LNCAP (cell line): Measurements from ENCODE around the gene PHACTR1.

ENCODE experiments used
- TF ChIP-seq, protein P1 (sequence below): fragments of 450-650 bp; IDR thresholded peaks from 2 replicates; pipeline ENCODE4 v1.5.1; 2017; ENCODE audit warnings: mild to moderate bottlenecking

Gene PHACTR1

DNA sequence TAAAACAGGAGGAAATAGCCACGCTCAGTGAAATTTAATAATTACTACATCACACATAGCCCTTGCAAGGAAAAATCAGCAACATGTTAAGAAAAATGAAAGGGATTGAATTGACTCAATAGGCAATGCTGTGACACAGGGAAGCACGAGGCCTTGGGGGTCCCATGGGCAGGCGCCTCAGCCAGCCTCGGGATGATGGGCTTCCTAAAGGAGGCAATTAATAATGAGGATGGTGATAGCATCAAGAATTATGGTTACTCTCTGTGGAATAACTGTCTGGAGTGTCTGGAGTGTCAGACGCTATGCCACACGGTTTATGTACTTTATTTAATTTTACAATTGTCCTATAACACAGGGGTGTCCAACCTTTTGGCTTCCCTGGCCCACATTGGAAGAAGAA lies 481.6 kb downstream of the PHACTR1 start:
- TF ChIP-seq, protein P1, sequence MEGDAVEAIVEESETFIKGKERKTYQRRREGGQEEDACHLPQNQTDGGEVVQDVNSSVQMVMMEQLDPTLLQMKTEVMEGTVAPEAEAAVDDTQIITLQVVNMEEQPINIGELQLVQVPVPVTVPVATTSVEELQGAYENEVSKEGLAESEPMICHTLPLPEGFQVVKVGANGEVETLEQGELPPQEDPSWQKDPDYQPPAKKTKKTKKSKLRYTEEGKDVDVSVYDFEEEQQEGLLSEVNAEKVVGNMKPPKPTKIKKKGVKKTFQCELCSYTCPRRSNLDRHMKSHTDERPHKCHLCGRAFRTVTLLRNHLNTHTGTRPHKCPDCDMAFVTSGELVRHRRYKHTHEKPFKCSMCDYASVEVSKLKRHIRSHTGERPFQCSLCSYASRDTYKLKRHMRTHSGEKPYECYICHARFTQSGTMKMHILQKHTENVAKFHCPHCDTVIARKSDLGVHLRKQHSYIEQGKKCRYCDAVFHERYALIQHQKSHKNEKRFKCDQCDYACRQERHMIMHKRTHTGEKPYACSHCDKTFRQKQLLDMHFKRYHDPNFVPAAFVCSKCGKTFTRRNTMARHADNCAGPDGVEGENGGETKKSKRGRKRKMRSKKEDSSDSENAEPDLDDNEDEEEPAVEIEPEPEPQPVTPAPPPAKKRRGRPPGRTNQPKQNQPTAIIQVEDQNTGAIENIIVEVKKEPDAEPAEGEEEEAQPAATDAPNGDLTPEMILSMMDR, result no peak

GRCh38 chr6:13201336-13201735 lies 484.8 kb downstream of the PHACTR1 start:
- TF ChIP-seq, protein P1, result no peak

DNA sequence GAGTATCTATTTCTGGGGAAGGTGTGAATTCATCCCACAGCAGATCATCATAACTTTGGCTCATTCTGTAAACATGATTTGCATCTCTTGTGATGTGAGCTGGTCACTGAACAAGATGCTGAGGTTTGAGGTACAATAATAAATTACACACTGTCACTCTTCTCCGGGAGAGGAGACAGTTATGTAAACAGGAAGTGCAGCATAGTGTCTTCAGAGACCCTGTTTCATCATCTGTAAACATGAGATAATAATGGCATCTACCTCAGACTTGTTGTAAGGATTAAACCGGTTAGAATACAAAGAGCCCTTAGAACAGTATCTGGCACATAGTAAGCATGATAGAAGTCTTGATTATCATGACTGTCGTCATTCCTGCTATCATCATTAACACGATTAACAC lies 486.6 kb downstream of the PHACTR1 start:
- TF ChIP-seq, protein P1, result no peak

GRCh38 chr6:13205106-13205505 lies 488.5 kb downstream of the PHACTR1 start:
- TF ChIP-seq, protein P1, result no peak

DNA sequence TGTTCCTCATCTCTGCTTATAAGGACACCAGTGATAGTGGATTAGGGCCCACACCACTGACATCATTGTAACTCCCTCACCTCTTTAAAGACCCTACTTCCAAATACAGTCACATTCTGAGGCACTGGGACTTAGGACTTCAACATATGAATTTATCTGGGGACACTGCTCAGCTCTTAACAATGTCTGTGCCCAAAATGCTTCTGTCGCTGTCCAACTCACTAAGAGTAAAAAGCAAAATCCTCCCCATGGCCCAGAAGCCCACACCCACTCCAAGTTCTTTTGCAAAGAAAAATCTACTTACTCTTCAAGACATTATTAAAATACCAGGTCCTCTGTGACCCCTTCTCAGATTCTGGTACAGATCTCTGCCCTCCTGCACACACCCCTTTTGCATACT lies 495.5 kb downstream of the PHACTR1 start:
- TF ChIP-seq, protein P1, result no peak

DNA sequence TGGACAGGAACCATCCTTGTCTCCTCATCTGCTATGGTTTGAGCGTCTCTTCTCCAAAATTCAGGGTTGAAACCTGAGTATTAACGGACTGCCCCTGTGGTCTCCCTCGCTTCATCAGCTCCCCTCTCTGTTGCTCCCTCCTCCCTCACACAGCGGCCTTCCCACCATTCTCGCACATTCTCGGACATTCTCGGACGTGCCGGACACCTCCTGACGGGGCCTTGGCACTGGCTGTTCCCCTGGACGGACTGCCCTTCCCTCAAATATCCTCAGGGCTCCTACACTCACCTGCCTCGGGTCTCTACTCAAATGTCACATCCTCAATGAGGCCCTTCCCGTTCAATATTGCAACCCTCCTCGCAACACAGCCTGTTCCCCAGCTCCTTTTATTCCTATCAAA lies 496.0 kb downstream of the PHACTR1 start:
- TF ChIP-seq, protein P1, result no peak

DNA sequence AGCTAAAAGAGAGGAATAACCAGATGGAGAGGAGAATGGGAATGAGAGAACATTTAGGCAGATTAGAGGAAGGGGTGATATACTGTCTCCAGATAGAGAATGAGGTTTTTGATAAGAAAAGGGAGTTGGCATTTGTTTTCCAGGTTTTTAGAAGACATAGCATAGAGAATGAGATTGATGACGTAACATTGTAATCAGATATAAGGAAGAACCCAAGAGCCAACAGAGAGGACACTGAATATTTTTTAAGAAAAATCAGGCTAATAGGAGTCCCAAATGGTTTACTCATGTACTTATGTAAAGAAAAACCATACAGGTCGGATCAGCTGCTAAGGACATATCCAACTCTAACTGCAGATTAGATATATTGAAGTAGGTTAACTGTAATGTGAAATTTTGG lies 498.8 kb downstream of the PHACTR1 start:
- TF ChIP-seq, protein P1, result no peak
